ENCODE results near the gene PNLIPRP1. TPM values are rescaled to one million over a fixed set of nuclear protein-coding genes. Genes with fewer than 3 reads are reported as not detected.

The PNLIPRP1 gene
- not detected in 2 replicates for total RNA-seq

DNA sequence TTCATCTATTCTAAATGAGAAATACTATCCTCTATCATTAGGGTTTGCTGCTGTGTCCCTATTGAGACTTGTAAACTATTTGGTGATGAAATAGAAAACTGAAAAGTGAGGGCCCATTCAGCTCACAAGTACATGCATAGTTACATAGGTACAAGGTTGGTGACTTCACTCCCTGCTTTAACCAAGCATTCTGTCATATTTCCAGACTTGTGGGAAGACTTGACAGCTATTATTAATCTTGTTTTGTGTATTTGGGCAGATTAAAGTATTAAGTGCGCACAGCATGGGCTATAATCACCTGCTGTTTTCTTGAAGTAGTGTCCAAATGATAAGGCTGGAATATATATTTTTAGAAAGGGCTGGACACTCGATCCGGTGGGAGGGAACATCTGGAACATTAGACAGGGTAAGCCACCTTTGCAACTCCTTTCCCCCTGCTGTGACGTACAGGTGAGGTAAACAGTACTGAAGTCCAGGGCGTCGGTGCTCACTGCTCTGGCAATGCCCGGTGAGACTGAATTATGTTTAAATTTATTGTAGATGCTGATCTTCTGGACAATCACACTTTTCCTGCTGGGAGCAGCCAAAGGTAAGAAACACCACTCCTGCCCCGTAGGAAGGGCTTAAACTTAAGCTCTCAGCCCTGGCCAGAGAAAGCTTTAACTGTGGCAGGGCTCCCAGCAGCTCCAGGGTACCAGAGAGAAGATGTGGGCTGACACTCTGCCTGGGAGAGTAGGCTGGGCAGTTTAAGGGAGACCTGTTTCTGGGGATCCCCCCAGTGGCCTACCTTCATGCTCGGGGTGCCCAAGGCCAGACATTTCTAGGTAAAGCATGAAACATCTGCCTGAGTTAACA is at the start of gene PNLIPRP1:
TSS of gene PNLIPRP1 (plus strand) at position 370 of the 855 bp plus-strand sequence. CDS start at position 541, 171 bp downstream.
- H3K4me1 Mint-ChIP-seq = no peaks in the 10 kb centered on the region
- no peaks in the 10 kb centered on the region for H3K27me3 Mint-ChIP-seq
- no peaks in the 10 kb centered on the region for H3K36me3 Mint-ChIP-seq (ENCODE audit: low read depth)
- no peak within 1 kb of the TSS for H3K4me3 Mint-ChIP-seq
- no peak within 1 kb of the TSS for H3K27ac Mint-ChIP-seq
- no peak for DNase-seq
- no peaks in the 10 kb centered on the region for H3K9me3 Mint-ChIP-seq
- intact Hi-C loops (cut with micrococcal nuclease) = no loop called here

DNA sequence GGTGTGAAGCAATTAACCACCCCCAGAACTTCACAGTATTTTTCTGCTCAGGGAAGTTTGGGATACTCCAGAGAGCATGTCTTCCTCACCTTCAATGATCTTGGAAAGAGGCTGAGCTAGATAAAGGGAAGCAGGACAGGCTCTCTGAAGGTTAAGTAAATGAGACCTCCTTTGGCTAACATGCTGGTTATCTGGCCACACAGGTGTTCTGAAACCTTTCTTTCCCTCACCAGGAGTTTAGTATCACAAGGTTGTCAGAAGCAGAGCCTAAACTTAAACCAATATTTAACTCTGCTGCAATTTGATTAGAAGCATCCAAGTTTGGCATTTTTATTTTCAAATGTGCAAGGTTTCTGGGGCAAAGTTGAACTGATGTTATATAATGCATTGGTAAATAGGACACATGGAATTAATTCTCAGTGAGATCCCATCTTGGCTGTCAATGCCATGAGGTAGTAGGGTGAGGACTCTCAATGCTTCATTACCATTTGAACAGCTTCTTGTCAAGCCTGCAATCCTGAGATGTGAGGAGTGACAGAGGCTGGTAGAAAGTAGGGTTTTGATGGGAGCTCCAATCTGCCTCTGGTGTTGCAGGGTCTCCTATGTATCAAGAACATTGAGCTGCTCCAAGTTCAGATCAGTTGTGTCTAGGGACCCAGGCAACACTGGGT is 48.6 kb upstream of the PNLIPRP1 start:
- intact Hi-C loops (cut with micrococcal nuclease) = no loop called here
- H3K9me3 Mint-ChIP-seq = no peaks in the 10 kb centered on the region
- DNase-seq = no peak
- no peaks in the 10 kb centered on the region for H3K27me3 Mint-ChIP-seq
- H3K36me3 Mint-ChIP-seq (ENCODE audit: low read depth) = no peaks in the 10 kb centered on the region
- no peak overlapping the region for H3K27ac Mint-ChIP-seq
- no peak overlapping the region for H3K4me3 Mint-ChIP-seq
- no peaks in the 10 kb centered on the region for H3K4me1 Mint-ChIP-seq

DNA sequence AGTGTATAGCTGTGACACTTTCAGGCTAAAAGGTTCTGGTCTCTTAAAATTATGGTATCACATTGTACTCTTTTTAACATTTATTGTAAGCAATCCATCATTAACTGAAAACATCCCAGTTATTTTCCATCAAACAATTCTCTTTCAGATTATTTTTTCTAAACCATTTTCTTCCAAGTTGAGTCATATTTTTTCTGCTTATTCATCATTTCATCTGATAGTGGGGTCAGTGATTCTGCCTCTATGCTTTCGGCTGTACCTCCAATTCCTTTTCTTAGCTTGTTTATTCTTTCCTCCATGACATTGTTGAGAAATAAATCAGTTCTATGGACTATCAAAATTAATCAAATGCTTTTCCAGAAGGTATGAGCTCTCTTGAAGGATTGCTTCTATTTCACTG is 45.6 kb upstream of the PNLIPRP1 start:
- Mint-ChIP-seq H3K27me3 (no peaks in the 10 kb centered on the region), H3K4me3 (no peak overlapping the region), H3K36me3 (ENCODE audit: low read depth) (no peaks in the 10 kb centered on the region), H3K4me1 (no peaks in the 10 kb centered on the region), H3K27ac (no peak overlapping the region), H3K9me3 (no peaks in the 10 kb centered on the region)
- no peak for DNase-seq
- intact Hi-C loops (cut with micrococcal nuclease) = no loop called here

DNA sequence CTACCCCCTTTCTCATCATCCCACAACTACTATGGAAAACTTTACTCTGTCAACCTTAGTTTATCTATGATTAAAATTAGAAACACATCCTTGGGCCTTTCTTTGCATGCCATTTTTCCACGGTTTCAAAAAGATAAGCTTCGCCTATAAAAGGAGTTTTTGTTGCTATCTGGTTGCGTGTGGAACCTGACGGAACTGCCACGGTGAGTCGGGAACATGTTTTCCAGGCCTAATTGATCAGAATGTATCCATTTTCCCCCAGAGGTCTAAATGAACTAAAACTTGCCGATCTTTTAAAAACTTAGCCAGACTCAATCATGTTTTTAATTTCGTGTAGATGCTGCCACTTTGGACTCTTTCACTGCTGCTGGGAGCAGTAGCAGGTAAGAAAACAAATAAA is 45.0 kb upstream of the PNLIPRP1 start, which contains the start of gene PNLIP:
TSS of gene PNLIP (plus strand) at position 176 of the 400 bp plus-strand sequence. CDS start at position 338, 162 bp downstream.
- intact Hi-C loops (cut with micrococcal nuclease) = no loop called here
- no peak within 1 kb of the TSS for H3K4me3 Mint-ChIP-seq
- H3K27ac Mint-ChIP-seq = no peak within 1 kb of the TSS
- no peaks in the 10 kb centered on the region for H3K4me1 Mint-ChIP-seq
- no peak for DNase-seq
- no peaks in the 10 kb centered on the region for H3K27me3 Mint-ChIP-seq
- H3K36me3 Mint-ChIP-seq (ENCODE audit: low read depth) = no peaks in the 10 kb centered on the region
- no peaks in the 10 kb centered on the region for H3K9me3 Mint-ChIP-seq

DNA sequence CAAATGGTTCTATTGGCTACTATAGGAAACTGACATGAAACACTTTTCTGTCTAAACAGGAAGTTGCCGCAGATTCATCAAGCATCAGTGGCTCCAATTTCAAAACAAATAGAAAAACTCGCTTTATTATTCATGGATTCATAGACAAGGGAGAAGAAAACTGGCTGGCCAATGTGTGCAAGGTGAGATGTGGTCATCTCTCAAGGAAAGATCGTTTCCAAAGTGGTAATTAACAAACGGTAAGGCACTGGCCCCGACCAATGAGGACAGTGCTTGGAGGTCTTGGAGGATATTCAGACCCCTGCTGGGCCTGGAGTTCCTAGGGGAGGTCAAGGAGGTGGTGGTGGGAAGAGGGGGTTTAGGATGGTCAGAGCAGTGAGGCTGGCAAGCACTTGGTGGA is 42.5 kb upstream of the PNLIPRP1 start:
- intact Hi-C loops (cut with micrococcal nuclease) = no loop called here
- H3K27me3 Mint-ChIP-seq = no peaks in the 10 kb centered on the region
- H3K4me3 Mint-ChIP-seq = no peak overlapping the region
- H3K36me3 Mint-ChIP-seq (ENCODE audit: low read depth) = no peaks in the 10 kb centered on the region
- DNase-seq = no peak
- H3K9me3 Mint-ChIP-seq = no peaks in the 10 kb centered on the region
- H3K4me1 Mint-ChIP-seq = no peaks in the 10 kb centered on the region
- H3K27ac Mint-ChIP-seq = no peak overlapping the region

DNA sequence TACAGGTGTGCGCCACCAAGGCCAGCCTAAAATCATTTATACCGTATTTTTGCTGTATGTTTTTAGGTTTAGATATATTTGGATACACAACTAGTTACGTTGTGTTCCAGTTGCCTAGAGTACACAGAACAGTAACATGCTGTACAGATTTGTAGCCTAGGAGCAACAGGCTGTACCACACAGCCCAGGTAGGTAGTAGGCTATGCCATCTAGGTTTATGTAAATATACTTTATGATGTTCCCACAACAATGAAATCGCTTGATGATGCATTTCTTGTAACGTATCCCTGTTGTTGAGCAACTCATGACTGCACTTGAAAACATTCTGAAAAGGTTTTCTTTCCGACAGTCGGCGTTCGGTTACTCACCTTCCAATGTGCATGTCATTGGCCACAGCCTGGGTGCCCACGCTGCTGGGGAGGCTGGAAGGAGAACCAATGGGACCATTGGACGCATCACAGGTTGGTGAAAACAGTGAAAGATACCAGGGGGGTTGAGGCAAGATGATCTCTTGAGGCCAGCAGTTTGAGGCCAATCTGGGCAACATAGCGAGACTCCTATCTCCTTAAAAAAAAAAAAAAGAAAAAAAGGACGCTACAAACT is 37.3 kb upstream of the PNLIPRP1 start:
- no peaks in the 10 kb centered on the region for H3K4me1 Mint-ChIP-seq
- H3K4me3 Mint-ChIP-seq = no peak overlapping the region
- H3K9me3 Mint-ChIP-seq = no peaks in the 10 kb centered on the region
- H3K27me3 Mint-ChIP-seq = no peaks in the 10 kb centered on the region
- no peak overlapping the region for H3K27ac Mint-ChIP-seq
- DNase-seq = no peak
- no peaks in the 10 kb centered on the region for H3K36me3 Mint-ChIP-seq (ENCODE audit: low read depth)
- intact Hi-C loops (cut with micrococcal nuclease) = no loop called here

DNA sequence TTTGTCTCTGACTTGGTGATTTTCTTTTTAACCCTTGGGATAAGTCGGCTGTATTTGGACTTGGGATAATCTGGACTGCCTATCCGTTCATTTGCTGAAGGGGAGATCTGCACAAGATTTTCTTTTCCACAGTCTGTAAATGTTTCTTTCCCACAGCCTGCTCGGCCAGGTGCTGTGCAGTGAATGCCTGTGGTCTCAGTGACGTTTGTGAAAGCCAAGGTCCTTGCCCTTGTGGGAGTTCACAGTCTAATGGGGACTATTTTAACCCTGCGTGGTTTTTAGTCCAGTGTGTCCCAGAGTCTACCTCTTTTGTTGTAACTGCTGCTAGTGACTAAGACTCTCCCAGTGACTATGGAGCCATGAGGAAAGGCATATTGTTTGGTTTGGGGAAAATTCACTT is 36.1 kb upstream of the PNLIPRP1 start:
- DNase-seq = no peak
- intact Hi-C loops (cut with micrococcal nuclease) = no loop called here
- H3K27me3 Mint-ChIP-seq = no peaks in the 10 kb centered on the region
- no peak overlapping the region for H3K27ac Mint-ChIP-seq
- no peaks in the 10 kb centered on the region for H3K9me3 Mint-ChIP-seq
- no peak overlapping the region for H3K4me3 Mint-ChIP-seq
- H3K36me3 Mint-ChIP-seq (ENCODE audit: low read depth) = no peaks in the 10 kb centered on the region
- H3K4me1 Mint-ChIP-seq = no peaks in the 10 kb centered on the region

DNA sequence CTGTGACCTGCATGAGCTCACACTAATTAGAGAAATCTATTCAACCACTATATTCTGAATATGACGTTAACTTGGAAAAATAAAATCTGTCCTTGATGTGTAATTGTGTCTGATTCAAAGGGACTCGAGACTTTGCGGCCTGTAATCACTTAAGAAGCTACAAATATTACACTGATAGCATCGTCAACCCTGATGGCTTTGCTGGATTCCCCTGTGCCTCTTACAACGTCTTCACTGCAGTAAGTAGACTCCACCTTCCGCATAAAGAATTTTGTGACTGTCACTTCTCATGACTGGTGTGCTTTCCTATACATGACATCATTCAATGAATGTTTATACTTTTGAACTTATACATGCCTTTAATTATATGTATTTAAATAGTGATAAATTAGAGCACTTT is 34.9 kb upstream of the PNLIPRP1 start:
- no peak overlapping the region for H3K27ac Mint-ChIP-seq
- H3K4me1 Mint-ChIP-seq = no peaks in the 10 kb centered on the region
- H3K4me3 Mint-ChIP-seq = no peak overlapping the region
- no peaks in the 10 kb centered on the region for H3K9me3 Mint-ChIP-seq
- intact Hi-C loops (cut with micrococcal nuclease) = no loop called here
- DNase-seq = no peak
- H3K27me3 Mint-ChIP-seq = no peaks in the 10 kb centered on the region
- no peaks in the 10 kb centered on the region for H3K36me3 Mint-ChIP-seq (ENCODE audit: low read depth)

DNA sequence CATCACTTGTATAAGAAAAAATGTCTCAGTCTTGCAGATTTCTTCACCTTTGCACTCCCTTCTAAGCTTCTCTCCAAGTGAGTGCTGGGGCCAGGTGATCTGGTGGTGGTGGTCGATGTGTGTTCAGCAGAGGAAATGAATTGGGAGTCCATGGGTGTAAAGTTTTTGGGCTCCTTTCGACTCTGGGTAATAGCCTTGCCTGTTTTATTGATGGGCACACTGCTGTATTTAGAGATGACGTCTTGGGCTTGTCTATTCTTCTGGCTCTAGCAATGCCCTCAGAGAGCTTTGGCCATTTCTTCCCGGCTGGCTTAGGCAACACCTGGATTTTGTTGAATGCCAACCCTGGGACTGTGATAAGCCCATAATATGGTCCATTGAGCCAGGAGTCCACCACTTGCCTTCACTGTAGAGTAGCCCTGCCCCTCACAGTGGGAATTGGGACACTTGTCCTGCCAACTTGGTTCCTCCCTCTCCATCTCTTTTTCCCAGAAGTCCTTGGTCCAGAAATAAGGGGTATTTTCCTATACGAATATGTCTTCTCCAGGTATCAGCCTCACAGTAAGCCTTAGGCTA is 33.4 kb upstream of the PNLIPRP1 start:
- no peaks in the 10 kb centered on the region for H3K36me3 Mint-ChIP-seq (ENCODE audit: low read depth)
- H3K4me3 Mint-ChIP-seq = no peak overlapping the region
- H3K4me1 Mint-ChIP-seq = no peaks in the 10 kb centered on the region
- H3K27ac Mint-ChIP-seq = no peak overlapping the region
- H3K9me3 Mint-ChIP-seq = no peaks in the 10 kb centered on the region
- intact Hi-C loops (cut with micrococcal nuclease) = no loop called here
- no peak for DNase-seq
- no peaks in the 10 kb centered on the region for H3K27me3 Mint-ChIP-seq

DNA sequence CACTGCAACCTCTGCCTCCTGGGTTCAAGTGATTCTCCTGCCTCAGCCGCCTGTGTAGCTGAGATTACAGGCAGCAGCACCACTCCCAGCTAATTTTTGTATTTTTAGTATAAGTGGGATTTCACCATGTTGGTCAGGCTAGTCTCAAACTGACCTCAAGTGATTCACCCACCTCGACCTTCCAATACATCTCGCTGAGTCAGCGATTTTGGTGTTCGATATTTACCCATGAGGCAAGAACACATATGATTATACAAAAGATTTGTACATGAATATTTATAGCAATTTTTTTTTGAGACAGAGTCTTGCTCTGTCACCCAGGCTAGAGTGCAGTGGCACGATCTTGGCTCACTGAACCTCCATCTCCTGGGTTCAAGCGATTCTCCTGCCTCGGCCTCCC is 25.2 kb upstream of the PNLIPRP1 start:
- Mint-ChIP-seq H3K36me3 (ENCODE audit: low read depth) (no peaks in the 10 kb centered on the region), H3K27me3 (no peaks in the 10 kb centered on the region), H3K27ac (no peak overlapping the region), H3K9me3 (no peaks in the 10 kb centered on the region), H3K4me1 (no peaks in the 10 kb centered on the region), H3K4me3 (no peak overlapping the region)
- DNase-seq = no peak
- intact Hi-C loops (cut with micrococcal nuclease) = no loop called here

DNA sequence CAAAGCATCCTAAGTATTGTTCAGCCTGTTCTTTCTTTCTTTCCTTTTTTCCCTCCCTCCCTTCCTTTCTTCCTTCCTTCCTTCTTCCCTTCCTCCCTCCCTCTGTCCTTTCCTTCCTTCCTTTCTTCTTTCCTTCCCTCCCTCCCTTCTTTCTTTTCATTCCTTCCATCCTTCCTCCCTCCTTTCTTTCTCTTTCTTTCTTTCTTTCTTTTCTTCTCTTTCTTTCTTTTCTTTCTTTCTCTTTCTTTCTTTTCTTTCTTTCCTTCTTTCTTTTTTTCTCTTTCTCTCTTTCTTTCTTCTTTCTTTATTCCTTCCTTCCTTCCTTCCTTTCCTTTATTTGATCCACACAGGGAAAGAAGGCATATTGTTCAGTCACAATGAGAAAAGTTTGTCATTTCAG is 23.8 kb upstream of the PNLIPRP1 start:
- Mint-ChIP-seq H3K27me3 (no peaks in the 10 kb centered on the region), H3K4me3 (no peak overlapping the region), H3K27ac (no peak overlapping the region), H3K4me1 (no peaks in the 10 kb centered on the region), H3K36me3 (ENCODE audit: low read depth) (no peaks in the 10 kb centered on the region), H3K9me3 (no peaks in the 10 kb centered on the region)
- no peak for DNase-seq
- intact Hi-C loops (cut with micrococcal nuclease) = no loop called here

DNA sequence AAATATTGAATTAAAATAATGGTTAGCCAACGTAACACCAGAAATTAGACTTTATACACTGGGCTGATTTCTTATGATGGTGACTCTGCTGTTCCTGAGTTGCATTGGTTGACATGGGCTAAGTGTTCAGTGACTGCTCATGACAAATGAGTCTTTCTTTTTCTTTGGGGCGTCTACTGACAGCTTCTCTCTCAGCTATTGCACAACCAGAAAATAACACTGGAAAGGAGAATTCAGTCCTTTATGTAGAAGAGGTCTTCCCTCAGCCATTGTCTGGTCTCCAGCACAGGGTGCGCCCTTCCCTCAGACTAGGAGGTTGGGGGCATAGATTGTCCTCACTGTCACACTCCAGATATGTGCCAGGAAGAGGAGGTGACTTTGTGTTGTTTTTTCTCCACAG is 23.4 kb upstream of the PNLIPRP1 start:
- Mint-ChIP-seq H3K27me3 (no peaks in the 10 kb centered on the region), H3K27ac (no peak overlapping the region)
- intact Hi-C loops (cut with micrococcal nuclease) = no loop called here

DNA sequence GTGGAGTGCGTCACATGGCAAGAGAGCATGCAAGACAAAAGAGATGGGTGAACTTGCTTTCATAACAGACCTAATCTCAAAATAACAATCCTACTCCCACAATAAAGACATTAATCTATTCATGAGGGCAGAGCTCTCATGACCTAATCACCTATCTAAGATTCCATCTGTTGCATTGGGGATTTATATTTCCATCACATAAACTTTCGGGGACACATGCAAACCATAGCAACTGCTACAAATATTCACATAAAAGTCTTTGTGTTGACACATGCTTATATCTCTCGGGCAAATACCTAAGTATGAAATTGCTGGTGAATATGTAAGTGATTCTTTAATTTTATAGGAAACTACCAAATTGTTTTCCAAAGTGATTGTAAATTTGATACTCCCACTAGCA is 16.0 kb upstream of the PNLIPRP1 start:
- no peaks in the 10 kb centered on the region for H3K4me1 Mint-ChIP-seq
- intact Hi-C loops (cut with micrococcal nuclease) = no loop called here

More for the DNA sequence above, 23.4 kb upstream of the PNLIPRP1 start:
- Mint-ChIP-seq H3K36me3 (ENCODE audit: low read depth) (no peaks in the 10 kb centered on the region), H3K9me3 (no peaks in the 10 kb centered on the region), H3K4me1 (no peaks in the 10 kb centered on the region), H3K4me3 (no peak overlapping the region)
- no peak for DNase-seq

More for the DNA sequence above, 16.0 kb upstream of the PNLIPRP1 start:
- H3K27ac Mint-ChIP-seq = no peak overlapping the region
- DNase-seq = no peak
- no peak overlapping the region for H3K4me3 Mint-ChIP-seq
- H3K27me3 Mint-ChIP-seq = no peaks in the 10 kb centered on the region
- H3K9me3 Mint-ChIP-seq = no peaks in the 10 kb centered on the region
- H3K36me3 Mint-ChIP-seq (ENCODE audit: low read depth) = no peaks in the 10 kb centered on the region
